Uterine smooth muscle cell (primary cell): Measurements from ENCODE around the gene ATP6V0D1. TPM values are rescaled to one million over a fixed set of nuclear protein-coding genes. Genes with fewer than 3 reads are reported as not detected.

Experiments
- total RNA-seq: library from RNA; depleted of rRNA; stranded (reverse); fragments of >200 nt; gene quantifications from 2 replicates; pipeline ENCODE4 v1.2.3, GENCODE V29; 2014

ATP6V0D1 gene
- 107 and 119 TPM in 2 replicates for total RNA-seq

GRCh38 chr16:67480833-67481560 is at the start of gene ATP6V0D1:
TSS of gene ATP6V0D1 (minus strand) at chr16:67481157. CDS start at chr16:67481086, 71 bp downstream.

GRCh38 chr16:67528222-67528869 is 47.4 kb upstream of the ATP6V0D1 start, which contains the start of gene RIPOR1:
TSS of gene RIPOR1 (plus strand) at chr16:67528829. CDS start at chr16:67538447, 9,618 bp downstream.

DNA sequence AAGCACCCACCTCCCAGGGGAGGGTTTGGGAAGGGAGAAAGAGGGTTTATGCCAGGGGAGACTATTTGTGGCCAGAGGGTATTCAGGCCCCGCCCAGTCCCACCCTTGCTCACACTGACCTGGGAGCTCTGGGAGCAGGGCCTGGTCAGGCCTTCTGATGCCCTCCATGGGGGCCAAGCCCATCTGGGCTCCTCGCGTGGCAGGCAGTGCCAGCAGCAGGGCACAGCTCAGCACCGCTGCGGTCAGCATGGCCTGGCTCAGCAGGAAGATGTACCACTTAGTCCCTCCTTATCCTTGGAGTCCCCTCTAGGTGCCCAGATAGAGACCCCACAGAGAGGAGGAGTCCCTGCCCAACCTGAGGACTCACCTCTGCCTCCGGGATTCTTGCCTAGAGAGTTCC is 2.2 kb upstream of the ATP6V0D1 start, which contains the start of gene AGRP:
Gene AGRP, minus strand, starts transcription at position 398 of the 400 bp plus-strand sequence. Its CDS starts 149 bp downstream, at position 249.

GRCh38 chr16:67430977-67431774 is 49.8 kb downstream of the ATP6V0D1 start, which contains the start of gene HSD11B2:
TSS of gene HSD11B2 (plus strand) at chr16:67431121. CDS start at chr16:67431249, 128 bp downstream.

DNA sequence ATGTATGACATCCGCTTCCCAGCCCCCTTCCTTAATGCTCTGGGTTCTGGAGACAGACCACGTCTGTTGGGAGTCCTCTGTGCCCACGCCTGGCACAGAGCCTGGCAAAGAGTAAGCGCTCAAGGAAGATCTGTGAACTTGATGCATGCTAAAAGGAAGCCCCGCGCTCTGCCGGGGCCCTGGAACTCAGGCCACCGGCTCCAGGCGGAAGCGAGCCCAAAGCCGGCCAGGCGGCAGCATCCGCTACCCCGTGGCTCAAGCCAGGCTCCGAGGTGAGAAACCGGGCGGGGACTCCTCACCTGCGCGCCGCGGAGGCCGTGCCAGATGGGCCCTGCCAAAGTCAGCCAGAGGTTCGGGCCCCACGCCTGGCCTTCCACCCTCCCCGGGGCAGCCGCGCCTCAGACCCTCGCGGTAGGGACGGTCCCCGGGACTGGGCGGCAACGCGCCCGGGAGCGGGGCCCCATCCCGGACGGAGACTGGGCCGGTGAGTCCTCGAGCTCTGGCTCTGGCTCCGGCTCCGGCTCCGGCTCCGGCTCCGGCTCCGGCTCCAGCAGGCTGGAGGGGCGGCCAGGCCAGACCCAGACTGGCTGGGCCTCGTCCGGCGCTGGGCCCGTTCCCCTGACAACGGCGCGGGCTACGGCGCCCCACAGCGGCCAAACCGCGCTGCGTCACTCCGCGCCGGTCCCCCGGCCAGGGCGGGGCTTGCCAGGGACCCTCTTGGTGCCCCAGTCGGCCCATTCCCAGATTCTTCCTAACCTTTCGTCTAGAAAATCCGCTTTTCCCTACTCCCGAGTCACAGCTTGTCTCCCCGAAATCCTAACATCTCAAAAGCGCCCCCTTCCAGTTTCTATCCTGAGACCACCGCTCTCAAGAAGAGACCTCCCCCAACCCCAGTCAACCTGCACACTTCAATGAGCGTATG is 64.8 kb downstream of the ATP6V0D1 start, which contains the start of gene ZDHHC1:
Gene ZDHHC1, minus strand, starts transcription at position 606 of the 922 bp plus-strand sequence. CDS start 8,702 bp downstream, outside the sequence.

DNA sequence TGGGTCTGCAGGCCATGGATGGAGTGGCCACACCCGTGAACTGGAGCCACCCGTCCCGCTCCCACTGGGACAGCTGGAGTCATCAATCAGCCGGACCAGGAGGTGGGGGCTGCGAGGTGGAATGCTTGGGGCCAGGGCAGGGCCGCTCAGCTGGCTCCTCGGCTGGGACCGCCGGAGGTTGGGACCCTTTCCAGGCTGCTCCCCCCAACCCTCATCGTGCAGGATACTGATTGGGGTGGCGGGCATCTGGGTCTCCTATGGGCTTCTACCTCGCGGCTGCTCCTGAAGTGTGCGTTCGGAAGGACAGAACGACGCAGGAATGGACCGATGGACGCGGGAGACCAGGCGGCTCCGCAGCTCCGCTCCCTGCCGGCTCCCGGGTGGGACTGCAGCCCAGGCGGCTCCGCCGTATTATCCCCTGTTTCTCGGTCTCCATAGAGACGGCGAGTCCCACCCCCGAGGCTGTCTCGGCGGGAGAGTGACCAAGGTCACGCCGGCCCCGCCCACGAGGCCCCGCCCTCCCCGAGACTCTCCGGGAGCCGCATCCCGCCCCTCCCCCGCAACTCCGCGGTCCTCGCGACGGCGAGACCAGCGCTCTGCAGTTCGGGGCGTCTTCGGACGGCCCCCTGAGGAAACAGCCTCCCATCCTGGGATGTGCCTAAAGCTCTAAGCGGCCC is 87.7 kb downstream of the ATP6V0D1 start, which contains the start of gene TPPP3:
Gene TPPP3, minus strand, starts transcription at position 388 of the 677 bp plus-strand sequence. CDS start 2,387 bp downstream, outside the sequence.

Other genes with a start within 250 kb of the ATP6V0D1 start
- gene FHOD1, start 233.7 kb downstream of the ATP6V0D1 start, total RNA-seq: 14.1 and 18.8 TPM in 2 replicates
- gene SLC9A5, start 232.2 kb downstream of the ATP6V0D1 start, total RNA-seq: 1.4 and 2.9 TPM in 2 replicates
- 21.5 and 25.0 TPM in 2 replicates for gene PLEKHG4, start 201.6 kb downstream of the ATP6V0D1 start, total RNA-seq
- under 0.01 and 0.12 TPM in 2 replicates for gene KCTD19, start 154.4 kb downstream of the ATP6V0D1 start, total RNA-seq
- 0.22 and 1.00 TPM in 2 replicates for gene LRRC36, start 154.3 kb downstream of the ATP6V0D1 start, total RNA-seq
- gene TPPP3, start 87.7 kb downstream of the ATP6V0D1 start, total RNA-seq: 0.62 and 0.77 TPM in 2 replicates
- gene ZDHHC1, start 64.7 kb downstream of the ATP6V0D1 start, total RNA-seq: 6.2 and 7.4 TPM in 2 replicates
- gene HSD11B2, start 50.0 kb downstream of the ATP6V0D1 start, total RNA-seq: 0.37 TPM in 1 of 2 replicates, not detected in the other
- gene AGRP, start 2.4 kb upstream of the ATP6V0D1 start, total RNA-seq: not detected in 2 replicates
- gene RIPOR1, start 47.7 kb upstream of the ATP6V0D1 start, total RNA-seq: 38.7 and 39.7 TPM in 2 replicates
- 20.5 and 26.3 TPM in 2 replicates for gene CTCF, start 81.4 kb upstream of the ATP6V0D1 start, total RNA-seq
- 0.22 and 1.1 TPM in 2 replicates for gene CARMIL2, start 164.0 kb upstream of the ATP6V0D1 start, total RNA-seq
- gene ACD, start 179.1 kb upstream of the ATP6V0D1 start, total RNA-seq: 13.0 and 19.8 TPM in 2 replicates
- gene PARD6A, start 179.8 kb upstream of the ATP6V0D1 start, total RNA-seq: 2.2 and 4.0 TPM in 2 replicates
- 20.4 and 21.2 TPM in 2 replicates for gene ENKD1, start 185.6 kb upstream of the ATP6V0D1 start, total RNA-seq
- gene C16orf86, start 185.7 kb upstream of the ATP6V0D1 start, total RNA-seq: 3.4 and 4.0 TPM in 2 replicates
- 17.1 and 20.5 TPM in 2 replicates for gene GFOD2, start 238.2 kb upstream of the ATP6V0D1 start, total RNA-seq